ENCODE data around the gene GMDS. TPM values are rescaled to one million over a fixed set of nuclear protein-coding genes. Genes with fewer than 3 reads are reported as not detected.

Gene GMDS
- total RNA-seq, 1 experiment from 2014 or later: 27.6 TPM

- no peak overlapping the region for H3K23ac ChIP-seq (ENCODE audit: insufficient read length, low read depth, low read length)
- DNase-seq: no peak
- H3T11ph ChIP-seq (ENCODE audit: low read length): no peak overlapping the region
- H3K14ac ChIP-seq (ENCODE audit: insufficient read depth, low read length): no peak overlapping the region
- H3K4me2 ChIP-seq (ENCODE audit: insufficient read depth, insufficient read length, low read length): no peak overlapping the region
- H3K9me3 ChIP-seq (ENCODE audit: control insufficient read depth, low read depth, low read length): no peaks in the 10 kb centered on the region
- H4K8ac ChIP-seq (replicated peaks; ENCODE audit: insufficient read length, low read depth, low read length): no peak overlapping the region
- no peaks in the 10 kb centered on the region for H3K79me2 ChIP-seq (ENCODE audit: insufficient read depth, low read length)
- TF ChIP-seq CTCF (conservative IDR thresholded peaks at IDR 0.05): no peak
- no peak overlapping the region for H3K18ac ChIP-seq (ENCODE audit: insufficient read length, low read depth, low read length)
- no peak overlapping the region for H3K27ac ChIP-seq (ENCODE audit: insufficient read length, low read depth, low read length)
- no peak overlapping the region for H2BK20ac ChIP-seq (ENCODE audit: low read depth, low read length, poor library complexity, severe bottlenecking)
- no peak overlapping the region for H2AK5ac ChIP-seq (ENCODE audit: insufficient read length, low read length)
- H4K20me1 ChIP-seq (ENCODE audit: control insufficient read depth, insufficient read depth, insufficient read length): no peaks in the 10 kb centered on the region
- Mint-ChIP-seq H3K4me3 (no peak overlapping the region), H3K9me3 (no peaks in the 10 kb centered on the region), H3K4me1 (peaks cover 13 to 15% of the 10 kb centered on the region in 2 experiments), H3K27ac (no peak overlapping the region), H3K27me3 (ENCODE audit: low read depth) (no peaks in the 10 kb centered on the region), H3K36me3 (ENCODE audit: insufficient read depth in 1 of 3, low read depth in 3 of 3) (no peaks in the 10 kb centered on the region)
- H4K5ac ChIP-seq (ENCODE audit: insufficient read length, low read depth, low read length): no peak overlapping the region
- H3K27me3 ChIP-seq (ENCODE audit: insufficient read depth, low read length): no peaks in the 10 kb centered on the region
- WGBS (ENCODE audit: extremely low coverage, insufficient read length, low lambda C conversion rate): no CpG with 5 or more reads among the region's 5 CpGs
- H3K23me2 ChIP-seq (ENCODE audit: insufficient read length, low read depth, low read length, poor library complexity, severe bottlenecking): no peaks in the 10 kb centered on the region
- 0 out of 2 replicates have a peak, but pooled peaks cover 2% of the 10 kb centered on the region for H3K4me1 ChIP-seq (ENCODE audit: insufficient read depth, low read length)
- H3K56ac ChIP-seq (ENCODE audit: insufficient read length, low read depth, low read length): no peak overlapping the region
- H2BK5ac ChIP-seq (ENCODE audit: insufficient read length, low read length): no peak overlapping the region
- H3K79me1 ChIP-seq (ENCODE audit: insufficient read depth, low read depth, low read length, poor library complexity, severe bottlenecking): no peaks in the 10 kb centered on the region
- no peak overlapping the region for H2BK120ac ChIP-seq (ENCODE audit: low read depth, low read length, poor library complexity, severe bottlenecking)
- H2BK12ac ChIP-seq (ENCODE audit: insufficient read length, low read depth, low read length): no peak overlapping the region
- no peak overlapping the region for H2BK15ac ChIP-seq (ENCODE audit: low read depth, low read length)
- H3K4ac ChIP-seq (ENCODE audit: low read depth, low read length): no peak overlapping the region
- no peak overlapping the region for H2AFZ ChIP-seq (ENCODE audit: low read length)
- H3K9ac ChIP-seq (ENCODE audit: extremely low read depth, insufficient read length, low read length): no peak overlapping the region
- H4K91ac ChIP-seq (ENCODE audit: insufficient read length, low read depth, low read length): no peak overlapping the region
These were observed 528.5 kb downstream of the GMDS start for GRCh38 chr6:1716868-1717267.
